GM18907 (cell line): ENCODE data around the gene CAND2.
"Not testable (repeated sequence)": the region's sequence is repeated elsewhere in the genome, so short reads cannot be mapped to it uniquely, and the experiment has no call there.

Source experiments
- ATAC-seq: cut with Tn5 transposase; IDR thresholded peaks from one replicate; pipeline ENCODE4 v1.9.1; 2021; ENCODE audit warnings: mild to moderate bottlenecking, moderate library complexity; ENCODE audit not compliant: unreplicated experiment

Gene CAND2

DNA sequence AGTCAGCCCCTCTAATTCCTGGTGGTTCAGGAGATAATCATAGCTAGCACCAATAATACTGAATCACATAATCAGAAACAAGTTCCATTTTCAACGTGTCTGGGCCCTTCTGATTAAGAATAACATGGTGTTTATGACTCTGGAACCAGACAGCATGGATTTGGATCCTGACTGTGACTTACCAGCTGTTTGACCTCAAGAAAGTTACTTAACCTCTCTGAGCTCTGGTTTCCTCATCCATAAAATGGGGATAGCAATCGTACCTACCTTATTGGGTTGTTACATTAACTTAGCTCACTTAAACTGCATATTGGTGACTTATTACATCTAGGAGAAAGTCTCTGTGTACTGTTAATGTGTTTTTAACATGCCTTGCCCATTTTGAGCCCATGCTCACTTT, 26.7 kb upstream of the CAND2 start:
- no peak for ATAC-seq

DNA sequence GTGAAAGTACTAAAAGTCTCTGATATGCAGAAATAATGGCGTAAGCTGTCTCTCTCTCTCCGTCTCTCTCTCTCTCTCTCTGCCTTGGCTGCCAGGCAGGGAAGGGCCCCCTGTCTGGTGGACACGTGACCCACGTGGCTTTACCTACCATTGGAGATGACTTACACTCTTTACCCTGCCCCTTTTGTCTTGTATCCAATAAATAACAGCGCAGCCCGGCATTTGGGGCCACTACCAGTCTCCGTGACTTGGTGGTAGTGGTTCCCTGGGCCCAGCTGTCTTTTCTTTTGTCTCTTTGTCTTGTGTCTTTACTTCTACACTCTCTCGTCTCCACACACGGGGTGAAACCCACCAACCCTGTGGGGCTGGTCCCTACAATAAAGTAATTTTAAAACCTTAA, 25.2 kb upstream of the CAND2 start:
- ATAC-seq = no peak

DNA sequence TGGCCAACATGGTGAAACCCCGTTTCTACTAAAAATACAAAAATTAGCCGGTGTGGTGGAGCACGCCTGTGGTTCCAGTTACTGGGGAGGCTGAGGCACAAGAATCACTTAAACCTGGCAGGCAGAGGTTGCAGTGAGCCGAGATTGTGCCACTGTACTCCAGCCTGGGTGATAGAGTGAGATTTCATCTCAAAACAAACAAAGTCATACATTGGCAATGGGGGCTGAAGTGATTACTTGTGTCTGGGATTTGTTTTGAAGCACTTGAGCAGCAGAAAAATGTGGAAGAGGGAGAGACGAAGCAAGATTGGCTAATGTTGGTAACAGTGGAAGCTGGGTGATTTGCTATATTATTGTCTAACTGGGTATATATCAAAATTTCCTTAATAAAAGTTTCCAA, 24.0 kb upstream of the CAND2 start:
- ATAC-seq = no peak

DNA sequence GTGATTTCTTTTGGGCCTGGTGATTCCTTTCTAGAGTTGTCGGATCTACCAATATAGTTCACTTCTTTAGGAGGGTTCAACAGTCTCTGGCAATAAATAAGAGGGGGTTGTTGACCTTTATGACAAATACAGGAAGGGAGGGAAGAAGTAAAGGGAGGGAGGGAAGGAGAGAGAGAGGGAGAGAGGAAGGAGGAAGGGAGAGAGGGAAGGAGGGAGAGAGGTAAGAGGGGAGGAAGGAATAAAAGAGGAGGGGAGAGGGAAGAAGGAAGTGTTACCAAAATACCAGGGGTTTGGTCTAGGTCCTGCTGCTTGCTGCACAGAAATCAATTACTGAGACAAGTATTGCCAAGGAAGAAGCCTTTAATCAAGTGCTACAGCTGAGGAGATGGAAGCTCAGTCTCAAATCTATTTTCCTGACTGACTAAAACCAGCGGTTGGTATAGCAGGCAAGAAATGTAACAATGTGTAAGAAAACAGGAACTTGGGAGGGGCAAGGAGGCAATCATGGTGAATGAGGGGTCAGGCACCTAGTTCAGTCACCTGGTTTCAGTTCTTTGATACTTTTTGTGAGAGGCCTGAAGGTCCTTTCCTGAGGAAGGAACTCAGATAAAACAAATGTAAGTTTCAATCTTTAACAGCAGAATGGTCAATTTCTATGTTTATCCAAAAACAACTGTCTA, 23.3 kb upstream of the CAND2 start:
- ATAC-seq = no peak

DNA sequence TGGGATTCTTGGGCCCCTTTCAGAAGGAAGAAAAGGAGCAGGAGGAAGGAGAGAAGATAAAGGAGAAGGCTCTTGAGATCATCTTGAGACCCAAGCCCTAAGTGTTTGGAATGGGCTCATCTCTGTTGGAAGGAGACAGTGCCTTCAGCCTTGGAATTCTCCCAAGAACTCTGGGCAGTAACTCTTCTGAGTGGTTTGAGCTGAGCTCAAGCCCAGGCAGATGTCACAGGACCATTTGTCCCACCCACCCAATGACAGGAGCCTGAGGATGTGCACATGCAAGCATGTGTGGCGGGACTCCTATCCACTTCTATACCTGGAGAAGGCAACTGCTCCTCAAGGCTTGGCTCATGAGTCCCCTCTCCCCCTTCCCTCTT, 22.8 kb upstream of the CAND2 start:
- no peak for ATAC-seq

DNA sequence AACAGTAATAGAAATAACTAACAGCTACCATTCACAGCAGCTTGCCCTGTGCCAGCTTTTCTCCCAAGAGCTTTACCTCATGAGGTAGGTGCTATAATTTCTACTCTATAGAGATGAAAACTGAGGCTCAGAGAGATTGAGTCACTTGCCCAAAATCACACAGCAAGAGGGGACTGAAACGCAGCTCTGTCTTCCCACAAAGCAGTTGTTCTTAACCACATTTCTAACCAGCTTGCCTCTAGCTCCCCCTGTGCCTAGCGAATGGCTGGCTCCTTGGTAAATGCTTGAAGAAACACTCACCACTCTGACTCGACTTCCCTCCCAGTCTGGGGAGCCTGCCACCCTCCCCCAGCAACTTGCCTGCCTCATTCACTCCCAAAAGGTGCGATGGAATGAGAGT, 21.9 kb upstream of the CAND2 start:
- ATAC-seq = no peak

DNA sequence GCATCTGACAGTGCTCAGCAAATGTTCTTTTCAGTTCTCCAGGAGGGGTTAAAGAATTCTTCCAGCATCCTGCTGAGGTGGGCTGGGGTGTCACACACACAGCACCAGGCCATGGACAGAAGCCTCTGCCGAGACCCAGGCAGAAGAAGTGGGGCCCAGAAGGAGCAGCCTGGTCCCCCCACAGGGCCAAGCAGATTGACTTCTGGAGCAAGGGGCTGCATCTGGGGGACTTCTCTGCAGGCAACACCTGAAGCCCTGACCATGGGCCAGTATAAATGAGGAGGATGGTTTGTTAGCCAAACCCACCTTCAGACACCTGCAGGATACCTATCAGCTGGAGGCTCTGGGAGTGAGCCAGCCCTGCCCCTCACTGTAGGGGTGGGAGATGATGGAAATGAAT, 21.3 kb upstream of the CAND2 start:
- ATAC-seq = no peak

DNA sequence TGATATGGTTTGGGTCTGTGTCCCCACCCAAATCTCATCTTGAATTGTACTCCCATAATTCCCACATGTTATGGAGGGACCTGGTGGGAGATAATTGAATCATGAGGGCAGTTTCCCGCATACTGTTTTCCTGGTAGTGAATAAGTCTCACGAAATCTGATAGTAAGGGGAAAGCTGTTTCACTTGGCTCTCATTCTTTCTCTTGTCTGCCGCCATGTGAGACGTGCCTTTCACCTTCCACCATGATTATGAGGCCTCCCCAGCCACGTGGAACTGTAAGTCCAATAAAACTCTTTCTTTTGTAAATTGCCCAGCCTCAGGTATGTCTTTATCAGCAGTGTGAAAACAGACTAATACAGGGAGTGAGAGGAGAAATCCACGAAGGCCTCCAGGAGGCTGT, 20.5 kb upstream of the CAND2 start:
- not testable (repeated sequence) for ATAC-seq

DNA sequence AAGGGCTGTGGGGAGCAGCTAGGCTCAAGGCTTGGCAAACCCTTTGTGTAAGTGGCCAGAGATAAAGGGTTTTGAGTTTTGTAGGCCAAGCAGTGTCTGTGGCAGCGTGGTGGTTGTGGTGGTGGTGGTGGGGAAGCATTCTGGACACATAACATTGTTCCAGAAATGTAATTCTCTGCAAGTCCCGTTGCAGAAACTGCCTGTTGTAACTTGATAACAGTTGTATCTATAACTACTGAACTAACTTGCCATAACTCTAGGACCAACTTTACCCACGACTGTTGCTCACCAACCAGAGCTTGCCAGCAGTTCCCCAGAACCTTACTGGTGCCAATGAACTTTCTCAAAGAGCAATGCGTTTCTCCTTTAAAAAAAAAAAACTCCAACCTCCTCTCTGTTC, 19.3 kb upstream of the CAND2 start:
- no peak for ATAC-seq

DNA sequence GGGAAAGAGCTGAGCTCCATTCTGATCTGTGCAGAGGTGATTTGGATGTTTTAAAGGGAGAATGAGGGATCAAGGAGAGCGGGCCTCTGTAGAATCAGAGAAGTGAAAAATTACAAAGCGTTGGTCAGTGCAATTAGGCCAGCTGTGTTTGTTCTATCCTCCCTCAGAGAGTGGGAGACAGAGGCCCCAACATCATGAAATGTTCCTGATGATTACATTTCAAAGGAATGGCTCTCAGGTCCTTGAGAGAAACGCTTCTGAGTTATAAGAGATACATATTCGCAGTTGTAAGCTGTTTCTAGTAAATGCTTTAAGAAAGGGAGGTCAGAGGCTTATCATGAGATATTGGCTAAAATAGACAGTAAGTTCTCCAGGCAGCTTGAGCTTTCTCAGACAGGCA, 15.7 kb upstream of the CAND2 start:
- no peak for ATAC-seq

DNA sequence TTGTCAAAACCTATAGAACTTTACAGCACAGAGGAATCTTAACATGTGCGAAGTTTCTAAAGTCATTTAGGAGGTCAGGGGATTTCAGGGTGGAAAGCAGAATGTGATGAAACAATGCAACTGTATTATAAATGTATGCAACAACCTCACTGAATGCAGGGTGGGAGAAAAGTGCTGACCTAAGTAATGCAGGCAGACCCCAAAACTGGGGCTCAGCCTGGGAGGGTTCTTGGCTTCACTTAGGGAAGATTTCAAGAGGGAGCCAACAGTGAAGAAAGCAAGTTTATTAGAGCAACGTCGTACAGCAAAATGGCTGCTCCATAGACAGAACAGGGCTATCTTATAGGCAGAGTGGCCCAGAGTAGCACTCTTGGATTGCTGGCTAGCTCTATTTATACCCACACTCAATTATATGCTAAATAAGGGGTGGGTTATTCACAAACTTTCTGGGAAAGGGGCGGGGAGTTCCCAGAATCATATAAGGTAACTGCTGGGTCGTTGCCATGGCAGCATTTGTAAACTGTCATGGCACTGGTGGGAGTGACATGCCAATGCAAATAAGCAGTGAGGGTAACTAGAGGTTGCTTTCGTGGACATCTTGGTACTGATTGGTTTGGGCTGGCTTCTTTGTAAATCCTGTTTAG, 14.2 kb upstream of the CAND2 start:
- no peak for ATAC-seq

DNA sequence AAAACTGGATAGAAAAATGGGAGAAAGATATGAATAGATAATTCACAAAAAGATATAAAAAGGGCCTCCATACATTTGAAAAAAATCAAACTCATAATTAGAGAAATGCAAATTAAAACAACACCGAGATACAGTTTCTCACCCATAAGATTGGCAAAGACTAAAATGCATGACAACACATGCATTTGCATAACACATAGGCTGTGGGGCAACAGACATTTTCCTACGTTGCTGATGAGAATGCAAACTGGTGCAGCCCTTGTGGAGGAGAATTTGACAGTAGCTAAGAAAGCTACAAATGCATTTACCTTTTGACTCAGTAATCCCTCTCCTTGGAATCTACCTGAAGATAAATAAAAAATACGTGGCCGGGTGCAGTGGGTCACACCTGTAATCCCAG, 11.4 kb upstream of the CAND2 start:
- no peak for ATAC-seq

DNA sequence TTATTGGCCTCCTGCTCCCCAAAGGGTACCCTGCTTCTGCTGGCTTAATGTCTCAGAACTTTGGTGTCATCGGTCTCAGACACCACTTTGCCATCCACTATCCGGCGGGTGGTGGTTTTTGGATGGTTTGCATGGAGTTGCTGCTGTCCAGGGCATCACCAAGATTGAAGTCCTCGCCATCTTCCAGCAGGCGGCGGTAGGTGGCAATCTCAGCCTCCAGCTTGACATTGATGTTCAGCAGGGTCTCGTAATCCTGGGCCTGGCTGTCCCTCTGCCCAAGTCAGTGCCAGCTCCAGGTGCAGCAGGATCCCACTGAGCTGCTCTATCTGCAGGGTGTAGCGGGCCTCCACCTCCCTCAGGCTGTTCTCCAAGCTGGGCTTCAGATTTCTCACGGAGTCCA, 9.1 kb upstream of the CAND2 start:
- ATAC-seq = not testable (repeated sequence)

DNA sequence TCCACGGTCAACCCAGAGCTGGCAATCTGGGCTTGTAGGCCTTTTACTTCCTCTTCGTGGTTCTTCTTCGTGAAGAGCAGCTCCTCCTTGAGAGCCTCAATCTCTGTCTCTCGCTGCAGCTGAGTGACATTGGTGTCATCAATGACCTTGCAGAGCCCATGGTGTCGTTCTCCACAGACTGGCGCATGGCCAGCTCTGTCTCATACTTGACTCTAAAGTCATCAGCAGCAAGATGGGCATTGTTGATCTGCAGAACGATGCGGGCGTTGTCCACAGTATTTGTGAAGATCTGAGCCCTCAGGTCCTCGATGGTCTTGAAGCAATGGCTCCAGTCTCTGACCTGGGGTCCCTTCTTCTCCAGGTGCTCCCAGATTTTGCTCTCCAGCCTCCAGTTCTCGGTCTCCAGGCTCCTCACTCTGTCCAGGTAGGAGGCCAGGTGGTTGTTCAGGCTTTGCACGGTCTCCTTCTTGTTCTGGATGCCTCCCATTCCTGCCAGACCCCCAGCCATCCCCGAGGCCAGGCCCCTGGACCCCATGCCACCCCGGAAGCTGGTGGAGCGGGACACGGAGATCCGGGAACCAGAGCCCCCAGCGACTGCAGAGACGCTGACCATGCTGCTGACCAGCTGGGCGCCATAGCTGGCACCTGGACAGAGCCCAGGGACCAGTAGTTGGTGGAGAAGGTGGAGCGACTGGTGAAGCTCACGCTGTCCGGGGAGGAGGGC, 8.4 kb upstream of the CAND2 start:
- ATAC-seq = not testable (repeated sequence)

DNA sequence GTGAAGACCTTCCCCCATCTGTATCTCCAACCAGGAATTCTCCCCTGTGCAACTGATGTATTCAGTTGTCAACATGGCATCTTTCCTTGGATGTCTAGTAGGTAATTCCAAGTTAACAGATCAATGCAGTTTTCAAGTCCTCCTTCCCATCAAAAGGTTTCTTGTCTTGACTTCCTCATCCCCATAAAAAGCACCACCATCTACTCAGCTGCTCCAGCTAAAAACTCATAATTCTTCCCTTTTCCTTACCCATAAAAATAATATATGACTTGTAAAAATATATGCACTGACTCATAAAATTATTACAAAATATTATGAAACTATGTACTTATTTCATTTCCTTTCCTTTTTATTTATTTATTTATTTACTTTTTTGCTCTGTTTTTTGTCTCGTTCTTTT, 5.0 kb upstream of the CAND2 start:
- no peak for ATAC-seq

DNA sequence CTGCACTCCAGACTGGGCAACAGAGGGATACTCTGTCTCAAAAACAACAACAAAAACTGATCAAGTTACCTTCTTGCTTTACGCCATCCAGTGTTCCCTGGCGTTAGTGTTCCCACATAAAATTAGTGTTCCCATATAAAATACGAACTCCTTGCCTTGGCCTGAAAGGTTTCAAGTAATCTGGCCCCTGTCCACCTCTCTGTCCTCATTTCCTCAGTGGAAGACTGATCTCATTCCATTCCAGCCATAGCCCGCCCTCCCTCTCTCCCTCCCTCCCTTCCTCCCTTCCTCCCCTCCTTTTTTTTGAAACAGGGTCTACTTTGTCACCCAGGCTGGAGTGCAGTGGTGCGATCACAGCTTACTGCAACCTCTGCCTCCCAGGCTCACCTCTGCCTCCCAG, 2.8 kb upstream of the CAND2 start:
- no peak for ATAC-seq

DNA sequence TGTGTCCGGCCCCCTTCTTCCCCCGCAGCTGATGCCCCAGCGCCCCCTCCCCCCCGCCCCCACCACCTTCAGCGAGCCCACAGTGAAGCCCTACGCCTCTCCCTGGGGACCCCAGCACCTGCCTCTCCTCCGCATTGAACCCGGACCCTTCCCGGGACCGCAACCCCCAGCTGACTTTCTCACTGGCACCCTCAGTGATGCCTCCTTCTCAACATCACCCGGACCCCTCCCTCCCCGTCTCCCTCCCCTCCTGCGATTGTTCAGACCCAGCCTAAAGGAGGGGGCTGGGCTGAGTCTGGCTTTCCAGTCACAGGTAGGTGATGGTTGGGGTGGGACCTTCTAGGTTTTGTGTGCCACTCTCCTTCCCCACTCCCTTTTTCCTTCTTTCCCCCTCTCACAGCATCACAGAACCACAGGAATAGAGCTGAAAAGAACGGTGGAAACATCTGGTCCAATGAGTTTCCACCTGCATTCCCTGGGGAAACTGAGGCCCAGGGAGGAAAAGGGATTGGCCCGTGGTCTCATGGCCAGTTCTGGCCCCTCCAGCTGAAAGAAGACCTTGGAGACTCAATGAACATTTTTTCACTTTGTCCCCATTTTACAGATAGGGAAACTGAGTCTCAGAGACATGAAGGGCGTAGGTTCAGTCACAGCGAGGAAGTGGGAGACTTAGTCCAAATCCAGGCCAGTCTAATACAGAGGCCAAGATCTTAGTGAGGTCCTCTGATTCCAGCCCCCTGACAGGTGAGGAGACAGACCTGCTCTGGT, 828 bp downstream of the CAND2 start:
- no peak for ATAC-seq

DNA sequence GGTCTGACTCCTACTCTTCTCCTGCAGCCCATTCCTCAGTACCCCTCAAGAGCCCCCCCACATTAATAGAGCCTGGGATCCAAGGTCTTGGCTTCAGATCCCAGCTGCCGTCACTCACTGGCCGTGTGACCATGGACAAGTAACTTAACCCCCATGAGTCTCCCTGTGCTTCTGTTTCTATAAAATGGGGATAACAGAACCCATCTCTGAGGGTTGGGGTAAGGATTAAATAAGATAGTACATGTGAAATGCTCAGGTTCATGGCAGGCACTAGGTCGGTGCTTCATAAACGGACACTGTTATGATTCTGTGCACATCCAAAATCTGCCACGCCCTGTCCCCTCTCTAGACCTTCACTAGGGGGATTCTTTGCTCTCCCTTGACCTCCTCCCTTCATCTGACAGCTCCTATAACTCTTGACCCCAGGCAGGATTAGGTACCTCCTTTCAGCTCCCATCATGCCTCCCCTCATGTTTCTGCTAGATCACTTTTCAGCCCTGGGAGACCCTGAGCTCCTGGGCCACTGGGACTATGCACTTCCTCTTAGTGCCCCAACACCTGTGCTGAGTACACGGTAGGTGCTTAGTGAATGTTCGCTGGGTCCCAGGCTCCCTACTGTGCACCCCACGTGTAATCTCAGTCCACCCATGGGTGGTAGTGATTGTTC, 1.5 kb downstream of the CAND2 start:
- ATAC-seq = no peak

DNA sequence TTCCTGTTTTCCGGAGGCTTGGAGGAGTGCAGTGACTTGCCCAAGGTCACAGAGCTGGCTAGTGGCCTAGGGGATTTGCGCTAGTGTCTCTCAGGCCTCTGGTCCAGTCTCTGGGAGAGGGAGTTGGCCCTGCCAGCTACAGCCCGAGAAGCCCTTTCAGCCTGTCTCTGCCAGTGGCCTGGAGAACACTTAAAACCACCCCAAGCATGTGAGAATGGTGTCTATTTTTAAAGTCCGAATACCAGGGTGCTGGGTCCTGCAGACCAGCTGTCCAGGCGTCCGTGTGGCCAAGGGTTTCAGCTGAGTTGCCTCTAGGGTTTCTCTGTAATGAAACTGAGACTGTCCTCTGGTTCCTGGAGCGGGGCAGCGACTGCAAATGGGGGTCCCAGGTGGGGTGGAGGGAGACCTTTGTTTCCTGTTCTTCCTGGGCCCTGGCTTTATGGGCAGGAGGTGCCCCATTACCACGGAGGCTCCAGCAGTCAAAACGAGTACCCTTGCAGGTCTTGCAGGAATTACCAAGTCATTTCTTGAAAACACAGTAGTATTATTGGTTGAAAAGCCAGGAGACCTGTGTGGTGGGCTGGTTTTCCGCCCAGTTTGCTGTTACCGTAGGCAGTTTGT, 2.2 kb downstream of the CAND2 start:
- ATAC-seq = no peak

DNA sequence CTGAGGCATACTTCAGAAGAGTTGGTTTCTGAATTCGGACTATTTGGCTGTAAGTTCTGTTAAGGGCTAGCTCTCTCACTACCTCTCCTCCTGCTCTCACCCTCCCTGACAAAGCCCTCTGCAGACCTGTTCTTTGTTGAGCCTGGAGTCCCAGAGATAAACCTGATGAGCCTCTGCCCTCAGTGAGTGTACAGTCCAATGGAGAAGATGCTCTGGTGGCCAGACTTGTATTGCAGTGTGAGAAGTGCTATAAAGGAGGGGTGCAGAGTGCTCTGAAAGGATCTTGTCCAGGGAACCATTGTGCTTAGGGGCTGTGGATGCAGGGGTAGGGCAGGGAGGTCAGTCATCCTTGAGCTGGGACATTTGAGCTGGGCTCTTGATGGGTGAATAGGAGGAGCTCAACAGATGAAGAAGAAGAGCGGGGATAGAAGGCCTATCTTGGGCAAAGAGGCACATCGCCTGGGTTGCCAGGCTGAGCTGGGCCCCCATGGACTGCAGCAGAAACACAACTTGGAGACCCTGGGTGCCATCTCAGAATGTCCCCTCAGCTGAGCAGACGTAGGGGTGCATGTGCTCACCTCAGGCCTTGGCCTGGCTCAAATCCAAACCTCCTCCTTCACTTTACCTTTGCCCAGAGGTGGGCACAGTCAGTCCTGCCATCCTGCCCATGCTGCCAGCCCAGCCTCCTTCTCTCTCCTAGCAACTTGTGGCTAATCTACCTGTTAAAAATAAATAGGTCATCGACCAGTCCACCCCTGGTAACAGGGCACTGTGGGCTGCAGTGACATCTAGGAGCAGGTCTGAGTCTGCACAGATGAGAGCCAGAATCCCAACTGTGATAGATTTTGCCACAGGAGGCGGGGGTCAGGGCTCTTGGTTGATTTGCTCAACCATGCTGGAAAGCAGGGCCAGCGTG, 3.3 kb downstream of the CAND2 start:
- ATAC-seq = no peak
